Mesenchymal stem cell (in vitro differentiated cells and primary cell): ENCODE measurements around the gene SLC26A6.

Source experiments
- DNase-seq: peaks from one replicate; pipeline ENCODE4 v3.0.0-alpha.2; 2013
- H2AFZ ChIP-seq: one replicate; pipeline ENCODE4 v1.6.1; 2013; ENCODE audit warnings: low read depth, mild to moderate bottlenecking, control low read depth, inconsistent platforms, low read length, moderate library complexity
- H2AK5ac ChIP-seq: 2 replicates; pipeline ENCODE4 v1.6.1; 2013; ENCODE audit warnings: low read length, moderate library complexity, mild to moderate bottlenecking, inconsistent platforms; ENCODE audit not compliant: severe bottlenecking
- H2BK120ac ChIP-seq: one replicate; pipeline ENCODE4 v1.6.1; 2013; ENCODE audit warnings: low read depth, mild to moderate bottlenecking, inconsistent platforms, low read length, moderate library complexity
- H2BK12ac ChIP-seq, 2 experiments: one replicate each; pipeline ENCODE4 v1.6.1; 2013; ENCODE audit warnings: inconsistent platforms in 2 of 2, low read length in 2 of 2, mild to moderate bottlenecking in 2 of 2, moderate library complexity in 2 of 2, control low read depth in 1 of 2
- H2BK15ac ChIP-seq: one replicate; pipeline ENCODE4 v1.6.1; 2013; ENCODE audit warnings: mild to moderate bottlenecking, low read depth, inconsistent platforms; ENCODE audit not compliant: poor library complexity, severe bottlenecking
- H2BK5ac ChIP-seq: 2 replicates; pipeline ENCODE4 v1.6.1; 2013; ENCODE audit warnings: low read depth, mild to moderate bottlenecking, low read length, control low read depth, inconsistent platforms; ENCODE audit not compliant: poor library complexity, severe bottlenecking
- H3K14ac ChIP-seq, 2 experiments: one replicate each; pipeline ENCODE4 v1.6.1; 2013; ENCODE audit warnings: inconsistent platforms in 2 of 2, low read length in 2 of 2, control low read depth in 1 of 2, mild to moderate bottlenecking in 1 of 2, moderate library complexity in 1 of 2
- H3K18ac ChIP-seq, 2 experiments: one replicate each; pipeline ENCODE4 v1.6.1; 2013; ENCODE audit warnings: inconsistent platforms in 2 of 2, low read length in 2 of 2, control low read depth in 1 of 2, low read depth in 1 of 2, mild to moderate bottlenecking in 1 of 2
- H3K23ac ChIP-seq, 2 experiments: one replicate each; pipeline ENCODE4 v1.6.1; 2013; ENCODE audit warnings: inconsistent platforms in 2 of 2, low read length in 2 of 2, mild to moderate bottlenecking in 2 of 2, moderate library complexity in 2 of 2, control low read depth in 1 of 2
- H3K27ac ChIP-seq: 2 replicates; pipeline ENCODE4 v1.5.1; 2013; ENCODE audit warnings: mild to moderate bottlenecking, moderate library complexity, low read length, control low read depth, inconsistent platforms; ENCODE audit not compliant: poor library complexity, severe bottlenecking
- H3K27me3 ChIP-seq, 2 experiments: 2 replicates each; pipeline versions ENCODE4 v1.6.1 to v1.7.0; 2013; ENCODE audit warnings: low read length in 2 of 2, mild to moderate bottlenecking in 2 of 2, moderate library complexity in 2 of 2, control low read depth in 1 of 2, inconsistent platforms in 1 of 2; ENCODE audit not compliant: control insufficient read depth in 1 of 2, insufficient read depth in 1 of 2
- H3K36me3 ChIP-seq, 2 experiments: 2 replicates each; pipeline versions ENCODE4 v1.6.1 to v1.7.0; 2013; ENCODE audit warnings: low read length in 2 of 2, control low read depth in 1 of 2, inconsistent platforms in 1 of 2, low read depth in 1 of 2, mild to moderate bottlenecking in 1 of 2; ENCODE audit not compliant: insufficient read depth in 2 of 2, control insufficient read depth in 1 of 2
- H3K4ac ChIP-seq, 2 experiments: one replicate each; pipeline ENCODE4 v1.6.1; 2013; ENCODE audit warnings: inconsistent platforms in 2 of 2, low read length in 2 of 2, mild to moderate bottlenecking in 2 of 2, moderate library complexity in 2 of 2, control low read depth in 1 of 2, low read depth in 1 of 2
- H3K4me1 ChIP-seq: 2 replicates; pipeline ENCODE4 v1.6.1; 2013; ENCODE audit warnings: low read depth, low read length, control low read depth; ENCODE audit not compliant: control insufficient read depth, insufficient read depth
- H3K4me2 ChIP-seq: 2 replicates; pipeline ENCODE4 v1.6.1; 2013; ENCODE audit warnings: low read length, mild to moderate bottlenecking, inconsistent platforms; ENCODE audit not compliant: poor library complexity, severe bottlenecking
- H3K4me3 ChIP-seq, 2 experiments: 2 replicates each; pipeline versions ENCODE4 v1.5.1 to v1.7.0; 2013; ENCODE audit warnings: low read length in 2 of 2, mild to moderate bottlenecking in 2 of 2, control low read depth in 1 of 2, low read depth in 1 of 2; ENCODE audit not compliant: insufficient read depth in 1 of 2
- H3K79me1 ChIP-seq: replicated peaks from 2 replicates; pipeline ENCODE4 v1.6.1; 2013; ENCODE audit warnings: mild to moderate bottlenecking, control low read depth, low read length, inconsistent platforms; ENCODE audit not compliant: poor library complexity, severe bottlenecking
- H3K9ac ChIP-seq: 2 replicates; pipeline ENCODE4 v1.7.0; 2013; ENCODE audit warnings: mild to moderate bottlenecking, low read length, moderate library complexity
- H3K9me3 ChIP-seq: 2 replicates; pipeline ENCODE4 v1.7.0; 2013; ENCODE audit warnings: mild to moderate bottlenecking, low read length; ENCODE audit not compliant: control insufficient read depth
- H4K8ac ChIP-seq: one replicate; pipeline ENCODE4 v1.6.1; 2013; ENCODE audit warnings: inconsistent platforms, mild to moderate bottlenecking, low read length, moderate library complexity
- H4K91ac ChIP-seq: one replicate; pipeline ENCODE4 v1.6.1; 2013; ENCODE audit warnings: mild to moderate bottlenecking, low read length, inconsistent platforms
- WGBS: methylation state at CpG from one replicate; pipeline ENCODE4 v1.1.7; 2013; ENCODE audit warnings: mixed read lengths; 5-methylcytosine and 5-hydroxymethylcytosine counted together

SLC26A6 gene

DNA sequence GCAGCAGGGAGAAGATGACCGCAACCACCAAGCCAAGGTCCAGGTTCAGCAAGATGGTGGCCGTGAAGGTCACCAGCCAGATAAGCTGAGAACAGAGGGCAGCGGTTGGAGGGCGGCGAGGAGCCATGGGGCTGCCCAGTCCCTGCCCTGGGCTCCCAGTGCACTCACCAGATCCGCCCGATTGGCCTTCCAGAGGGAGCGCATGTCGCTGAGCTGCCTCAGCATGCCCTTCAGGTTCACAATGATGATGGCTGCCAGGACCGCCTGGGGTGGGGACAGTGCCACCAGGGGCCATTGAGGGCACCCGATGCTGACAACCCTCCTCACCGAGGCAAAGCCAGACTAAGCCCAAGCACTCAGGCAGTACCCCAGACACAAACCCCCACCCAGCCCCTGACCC, 5.4 kb downstream of the SLC26A6 start:
- H3K79me1 ChIP-seq, result peaks cover 44% of the 10 kb centered on the region
- H3K4me2 ChIP-seq, result no peak overlapping the region
- H3K23ac ChIP-seq, result no peak overlapping the region
- H2AFZ ChIP-seq, result no peak overlapping the region
- H2BK15ac ChIP-seq, result no peak overlapping the region
- no peak overlapping the region for H3K9ac ChIP-seq
- no peaks in the 10 kb centered on the region for H3K9me3 ChIP-seq
- H3K27me3 ChIP-seq, result no peaks in the 10 kb centered on the region
- no peak overlapping the region for H3K4me3 ChIP-seq
- no peak overlapping the region for H2AK5ac ChIP-seq
- H3K18ac ChIP-seq, result no peak overlapping the region
- no peak overlapping the region for H4K8ac ChIP-seq
- WGBS, result 99% methylated on average over 12 of the region's 12 CpGs
- no peak overlapping the region for H4K91ac ChIP-seq
- DNase-seq, result no peak
- no peak overlapping the region for H3K14ac ChIP-seq
- no peak overlapping the region for H2BK12ac ChIP-seq
- peaks cover 15% of the 10 kb centered on the region for H3K4me1 ChIP-seq
- no peak overlapping the region for H3K4ac ChIP-seq
- no peak overlapping the region for H2BK120ac ChIP-seq
- H2BK5ac ChIP-seq, result no peak overlapping the region
- peaks cover 82 to 90% of the 10 kb centered on the region in 2 experiments for H3K36me3 ChIP-seq
- no peak overlapping the region for H3K27ac ChIP-seq

DNA sequence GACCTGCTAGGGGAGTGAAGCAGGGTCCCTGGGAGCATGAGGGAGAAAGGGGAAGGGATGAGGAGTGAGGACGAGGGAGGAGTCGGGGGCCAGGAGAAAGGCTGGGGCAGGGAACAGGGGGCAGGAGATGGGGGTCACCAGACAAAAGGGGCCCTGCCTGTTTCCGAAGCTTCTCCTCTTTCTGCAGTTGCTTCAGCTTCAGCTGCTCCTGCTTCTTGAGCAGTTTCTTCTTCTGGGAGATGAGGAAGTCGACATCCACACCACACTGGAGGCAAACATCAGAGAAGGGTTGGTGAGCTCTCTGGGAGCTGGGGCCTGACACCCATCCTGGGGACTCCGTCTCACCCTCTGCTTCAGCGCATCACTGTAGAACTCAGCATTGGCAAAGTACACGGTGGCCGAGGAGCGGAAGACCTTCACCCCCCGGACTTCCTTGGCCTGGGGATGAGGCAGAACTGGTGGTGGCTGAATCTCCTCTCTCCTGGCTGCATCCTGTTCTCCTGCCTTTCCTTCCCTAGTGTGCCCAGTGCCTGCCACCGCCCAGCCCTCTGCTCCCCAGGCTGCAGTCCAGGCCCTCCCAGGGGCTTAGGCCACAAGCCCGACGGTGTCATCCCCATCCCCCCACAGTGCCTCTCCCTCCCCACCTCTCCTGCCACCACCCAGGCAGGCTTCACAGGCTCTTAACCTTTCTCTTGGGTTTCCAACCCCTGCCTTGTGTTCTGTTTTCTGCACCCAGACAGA, 6.8 kb downstream of the SLC26A6 start:
- H3K23ac ChIP-seq, result no peak overlapping the region
- WGBS, result 94% methylated on average over 13 of the region's 13 CpGs
- no peak overlapping the region for H2BK15ac ChIP-seq
- peaks cover 4% of the 10 kb centered on the region for H3K4me1 ChIP-seq
- no peak overlapping the region for H4K91ac ChIP-seq
- peaks cover 36% of the 10 kb centered on the region for H3K79me1 ChIP-seq
- no peak overlapping the region for H2BK12ac ChIP-seq
- no peak overlapping the region for H3K4me2 ChIP-seq
- H3K27ac ChIP-seq, result no peak overlapping the region
- no peaks in the 10 kb centered on the region for H3K27me3 ChIP-seq
- no peak for DNase-seq
- H3K4me3 ChIP-seq, result no peak overlapping the region
- no peak overlapping the region for H2BK5ac ChIP-seq
- no peak overlapping the region for H2BK120ac ChIP-seq
- H4K8ac ChIP-seq, result no peak overlapping the region
- no peaks in the 10 kb centered on the region for H3K9me3 ChIP-seq
- H3K9ac ChIP-seq, result no peak overlapping the region
- no peak overlapping the region for H3K18ac ChIP-seq
- no peak overlapping the region for H3K14ac ChIP-seq
- no peak overlapping the region for H3K4ac ChIP-seq
- peaks cover 79 to 97% of the 10 kb centered on the region in 2 experiments for H3K36me3 ChIP-seq
- H2AFZ ChIP-seq, result no peak overlapping the region
- no peak overlapping the region for H2AK5ac ChIP-seq

DNA sequence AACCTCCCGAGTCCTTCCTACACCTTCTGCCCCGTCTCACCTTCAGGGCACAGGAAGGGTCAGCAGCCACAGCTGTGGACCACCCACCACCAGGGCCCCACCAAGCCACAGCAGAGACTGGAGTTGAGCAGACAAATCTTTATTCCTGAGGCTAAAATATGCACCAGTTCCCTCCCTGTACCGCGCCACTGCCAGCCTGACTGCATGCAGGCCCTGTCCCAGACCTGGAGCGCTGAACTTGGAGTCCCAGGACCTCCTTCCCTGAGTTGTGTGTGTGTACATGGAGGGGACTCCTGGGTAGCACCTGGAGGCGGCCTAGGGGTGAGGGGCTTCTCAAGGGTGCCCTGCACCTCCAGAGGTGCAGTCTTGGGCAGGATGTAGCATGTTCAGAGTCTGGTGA, 9.7 kb downstream of the SLC26A6 start:
- 86% methylated on average over 5 of the region's 6 CpGs for WGBS
- H3K27ac ChIP-seq, result no peak overlapping the region
- no peak overlapping the region for H3K4ac ChIP-seq
- no peak overlapping the region for H2BK15ac ChIP-seq
- no peak overlapping the region for H3K18ac ChIP-seq
- no peak overlapping the region for H3K4me2 ChIP-seq
- H4K91ac ChIP-seq, result no peak overlapping the region
- H2AK5ac ChIP-seq, result no peak overlapping the region
- no peak overlapping the region for H2BK120ac ChIP-seq
- H3K14ac ChIP-seq, result no peak overlapping the region
- peaks cover 3% of the 10 kb centered on the region for H3K4me1 ChIP-seq
- H3K27me3 ChIP-seq, result no peaks in the 10 kb centered on the region
- H4K8ac ChIP-seq, result no peak overlapping the region
- H2BK12ac ChIP-seq, result no peak overlapping the region
- no peak overlapping the region for H3K4me3 ChIP-seq
- H2BK5ac ChIP-seq, result no peak overlapping the region
- no peaks in the 10 kb centered on the region for H3K9me3 ChIP-seq
- peaks cover 53 to 84% of the 10 kb centered on the region in 2 experiments for H3K36me3 ChIP-seq
- H3K79me1 ChIP-seq, result peaks cover 12% of the 10 kb centered on the region
- no peak overlapping the region for H3K23ac ChIP-seq
- H2AFZ ChIP-seq, result no peak overlapping the region
- no peak for DNase-seq
- H3K9ac ChIP-seq, result no peak overlapping the region

DNA sequence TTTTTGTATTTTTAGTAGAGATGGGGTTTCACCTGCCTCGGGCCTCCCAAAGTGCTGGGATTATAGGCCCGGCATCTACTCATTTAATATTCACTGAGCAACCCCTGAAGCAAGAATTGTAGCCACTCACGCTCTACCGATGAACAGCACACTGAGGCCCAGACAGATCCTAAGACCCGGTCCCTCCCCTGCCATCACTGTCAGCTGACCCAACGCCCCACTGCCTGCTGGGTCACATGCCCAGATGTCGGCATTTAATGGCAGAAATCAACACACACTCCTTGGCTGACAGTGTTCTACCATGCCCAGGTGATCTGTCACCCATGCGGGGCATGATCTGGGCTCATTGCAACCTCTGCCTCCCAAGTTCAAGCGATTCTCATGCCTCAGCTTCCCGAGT, 10.5 kb downstream of the SLC26A6 start:
- H3K14ac ChIP-seq, result no peak overlapping the region
- H3K27me3 ChIP-seq, result no peaks in the 10 kb centered on the region
- H3K27ac ChIP-seq, result no peak overlapping the region
- no peak overlapping the region for H2BK15ac ChIP-seq
- no peak overlapping the region for H3K4me3 ChIP-seq
- H4K8ac ChIP-seq, result no peak overlapping the region
- WGBS, result 94% methylated on average over 10 of the region's 10 CpGs
- no peak overlapping the region for H4K91ac ChIP-seq
- H3K23ac ChIP-seq, result no peak overlapping the region
- peaks cover 3% of the 10 kb centered on the region for H3K4me1 ChIP-seq
- H2BK5ac ChIP-seq, result no peak overlapping the region
- no peak overlapping the region for H2AK5ac ChIP-seq
- no peak overlapping the region for H2BK12ac ChIP-seq
- H3K4ac ChIP-seq, result no peak overlapping the region
- H3K18ac ChIP-seq, result no peak overlapping the region
- no peak overlapping the region for H2BK120ac ChIP-seq
- no peak overlapping the region for H3K9ac ChIP-seq
- no peak overlapping the region for H3K4me2 ChIP-seq
- no peaks in the 10 kb centered on the region for H3K9me3 ChIP-seq
- peaks cover 8% of the 10 kb centered on the region for H3K79me1 ChIP-seq
- DNase-seq, result no peak
- H3K36me3 ChIP-seq, result peaks cover 44 to 82% of the 10 kb centered on the region in 2 experiments
- no peak overlapping the region for H2AFZ ChIP-seq
